HG02678 (cell line): ENCODE data around the gene TMC1.

Experiments used
- ATAC-seq: cut with Tn5 transposase; IDR thresholded peaks from one replicate; pipeline ENCODE4 v1.9.1; 2021; ENCODE audit warnings: mild to moderate bottlenecking, moderate library complexity; ENCODE audit not compliant: unreplicated experiment

TMC1 gene

GRCh38 chr9:72665421-72665820 lies 144.0 kb downstream of the TMC1 start:
- no peak for ATAC-seq

GRCh38 chr9:72667181-72667580 lies 145.8 kb downstream of the TMC1 start:
- ATAC-seq = no peak

GRCh38 chr9:72674961-72675360 lies 153.6 kb downstream of the TMC1 start:
- no peak for ATAC-seq

- no peak for ATAC-seq
Observed at GRCh38 chr9:72675586-72675985, 154.2 kb downstream of the TMC1 start.

GRCh38 chr9:72680593-72681282 lies 159.3 kb downstream of the TMC1 start:
- ATAC-seq = no peak

GRCh38 chr9:72681283-72681630 lies 159.8 kb downstream of the TMC1 start:
- no peak for ATAC-seq

- ATAC-seq = no peak
Observed at GRCh38 chr9:72684615-72685014, 163.2 kb downstream of the TMC1 start.

GRCh38 chr9:72685911-72686310 lies 164.5 kb downstream of the TMC1 start:
- ATAC-seq = no peak

GRCh38 chr9:72687331-72687730 lies 165.9 kb downstream of the TMC1 start:
- ATAC-seq = no peak

- no peak for ATAC-seq
Observed at GRCh38 chr9:72691671-72692070, 170.3 kb downstream of the TMC1 start.

GRCh38 chr9:72695365-72695764 lies 174.0 kb downstream of the TMC1 start:
- no peak for ATAC-seq

- ATAC-seq = no peak
Observed at GRCh38 chr9:72696511-72696910, 175.1 kb downstream of the TMC1 start.

- ATAC-seq = no peak
Observed at GRCh38 chr9:72701510-72701909, 180.1 kb downstream of the TMC1 start.

- no peak for ATAC-seq
Observed at GRCh38 chr9:72703574-72703973, 182.2 kb downstream of the TMC1 start.

- no peak for ATAC-seq
Observed at GRCh38 chr9:72704688-72705375, 183.4 kb downstream of the TMC1 start.

GRCh38 chr9:72718503-72718902 lies 197.1 kb downstream of the TMC1 start:
- no peak for ATAC-seq

- no peak for ATAC-seq
Observed at GRCh38 chr9:72721067-72721466, 199.7 kb downstream of the TMC1 start.

- ATAC-seq = no peak
Observed at GRCh38 chr9:72726947-72727346, 205.5 kb downstream of the TMC1 start.

GRCh38 chr9:72728031-72728770 lies 206.8 kb downstream of the TMC1 start:
- ATAC-seq = no peak

GRCh38 chr9:72733895-72734294 lies 212.5 kb downstream of the TMC1 start:
- ATAC-seq = no peak

GRCh38 chr9:72734631-72735030 lies 213.2 kb downstream of the TMC1 start:
- ATAC-seq = no peak

- ATAC-seq = no peak
Observed at GRCh38 chr9:72743836-72744235, 222.4 kb downstream of the TMC1 start.
